Activated CD4-positive, alpha-beta T cell treated with anti-CD3 and anti-CD28 coated beads, Interleukin-2, Interleukin-6, amounts not matched to agents 100 ng/mL and 50 ng/mL, durations not matched to agents 16 hours and 8 hours (primary cell): Measurements from ENCODE around the gene TMEM138.

Source experiments
- DNase-seq: peaks from one replicate; pipeline ENCODE4 v3.0.0-alpha.2; 2020

The TMEM138 gene

GRCh38 chr11:61342207-61342803 lies 19.9 kb upstream of the TMEM138 start:
- DNase-seq: no peak

GRCh38 chr11:61343792-61344745 lies 18.1 kb upstream of the TMEM138 start:
- no peak for DNase-seq

GRCh38 chr11:61345170-61345610 lies 17.0 kb upstream of the TMEM138 start:
- DNase-seq: no peak

GRCh38 chr11:61345954-61346843 lies 16.0 kb upstream of the TMEM138 start:
- DNase-seq: no peak

GRCh38 chr11:61347916-61348461 lies 14.2 kb upstream of the TMEM138 start:
- DNase-seq: no peak

GRCh38 chr11:61349189-61349751 lies 12.9 kb upstream of the TMEM138 start:
- DNase-seq: no peak

- no peak for DNase-seq
These were observed 12.3 kb upstream of the TMEM138 start for GRCh38 chr11:61349916-61350315.

GRCh38 chr11:61350336-61350735 lies 11.8 kb upstream of the TMEM138 start:
- no peak for DNase-seq

- no peak for DNase-seq
These were observed 11.4 kb upstream of the TMEM138 start for GRCh38 chr11:61350803-61351202.

- no peak for DNase-seq
These were observed 10.1 kb upstream of the TMEM138 start for GRCh38 chr11:61352038-61352437.

GRCh38 chr11:61353131-61354067 lies 8.8 kb upstream of the TMEM138 start:
- DNase-seq: no peak

GRCh38 chr11:61354208-61354607 lies 8.0 kb upstream of the TMEM138 start:
- no peak for DNase-seq

- no peak for DNase-seq
These were observed 5.5 kb upstream of the TMEM138 start for GRCh38 chr11:61356706-61357105.

- no peak for DNase-seq
These were observed 4.8 kb upstream of the TMEM138 start for GRCh38 chr11:61357233-61357893.

- DNase-seq: no peak
These were observed 4.3 kb upstream of the TMEM138 start for GRCh38 chr11:61357894-61358239.

- no peak for DNase-seq
These were observed 3.6 kb upstream of the TMEM138 start for GRCh38 chr11:61358566-61358965.

GRCh38 chr11:61359516-61359915 lies 2.7 kb upstream of the TMEM138 start:
- DNase-seq: no peak

- DNase-seq: no peak
These were observed 885 bp upstream of the TMEM138 start for GRCh38 chr11:61361237-61361740.

GRCh38 chr11:61362542-61362875 lies 335 bp downstream of the TMEM138 start:
- peak; percentile 46 for DNase-seq

GRCh38 chr11:61364012-61364675 lies 2.0 kb downstream of the TMEM138 start:
- DNase-seq: no peak
